GM23338 (cell line): ENCODE data around the gene ZNF277. TPM values are rescaled to one million over a fixed set of nuclear protein-coding genes. Genes with fewer than 3 reads are reported as not detected.

ENCODE experiments used
- ATAC-seq: fragments of 200-7000 bp; cut with Tn5 transposase; 3 replicates; pipeline ENCODE4 v1.9.1; 2020
- DNase-seq: peaks from one replicate; pipeline ENCODE4 v3.0.0-alpha.2; 2015; ENCODE audit warnings: low spot score
- H2AFZ ChIP-seq: fragments of 200-600 bp; sonication (generic); 2 replicates; pipeline ENCODE4 v1.8.0; 2016; ENCODE audit warnings: antibody characterized with exemption, mild to moderate bottlenecking, moderate library complexity
- H3F3A ChIP-seq: fragments of 200-600 bp; sonication (generic); replicated peaks from 2 replicates; pipeline ENCODE4 v1.8.0; 2017; ENCODE audit warnings: antibody characterized with exemption, mixed run types, low read depth
- H3K27ac ChIP-seq: fragments of 200-600 bp; sonication (generic); 2 replicates; pipeline ENCODE4 v1.6.1; 2016; ENCODE audit warnings: low read depth
- H3K27me3 ChIP-seq: fragments of 200-600 bp; sonication (generic); 2 replicates; pipeline ENCODE4 v1.8.0; 2016; ENCODE audit warnings: mild to moderate bottlenecking, mixed run types, moderate library complexity; ENCODE audit not compliant: insufficient read depth
- H3K36me3 ChIP-seq: fragments of 200-600 bp; sonication (generic); 2 replicates; pipeline ENCODE4 v1.8.0; 2016; ENCODE audit warnings: mild to moderate bottlenecking; ENCODE audit not compliant: insufficient read depth
- H3K4me1 ChIP-seq: fragments of 200-600 bp; sonication (generic); 2 replicates; pipeline ENCODE4 v1.8.0; 2016; ENCODE audit warnings: mild to moderate bottlenecking, moderate library complexity; ENCODE audit not compliant: insufficient read depth
- H3K4me2 ChIP-seq: fragments of 200-600 bp; sonication (generic); 2 replicates; pipeline ENCODE4 v1.7.1; 2017; ENCODE audit warnings: mixed run types
- H3K4me3 ChIP-seq: fragments of 200-600 bp; sonication (generic); 2 replicates; pipeline ENCODE4 v1.6.1; 2016; ENCODE audit warnings: mixed run types
- H3K79me2 ChIP-seq: fragments of 200-600 bp; sonication (generic); replicated peaks from 2 replicates; pipeline ENCODE4 v1.8.0; 2017; ENCODE audit warnings: mild to moderate bottlenecking; ENCODE audit not compliant: insufficient read depth
- H3K9me2 ChIP-seq: fragments of 200-600 bp; sonication (generic); 2 replicates; pipeline ENCODE4 v1.8.0; 2017; ENCODE audit not compliant: insufficient read depth
- H4K20me1 ChIP-seq: fragments of 200-600 bp; sonication (generic); replicated peaks from 2 replicates; pipeline ENCODE4 v1.8.0; 2017; ENCODE audit warnings: mild to moderate bottlenecking; ENCODE audit not compliant: insufficient read depth
- H3K27ac Mint-ChIP-seq: 2 replicates; pipeline ENCODE4 v1.8.0; 2020; ENCODE audit warnings: inconsistent platforms, mild to moderate bottlenecking, moderate library complexity, mixed read lengths
- H3K27me3 Mint-ChIP-seq: 3 replicates; pipeline ENCODE4 v1.8.0; 2022; ENCODE audit warnings: low read depth, mild to moderate bottlenecking, moderate library complexity, mixed read lengths, inconsistent platforms; ENCODE audit not compliant: insufficient read depth, poor library complexity
- H3K36me3 Mint-ChIP-seq: 3 replicates; pipeline ENCODE4 v1.8.0; 2021; ENCODE audit warnings: low read depth, mild to moderate bottlenecking, inconsistent platforms, moderate library complexity, mixed read lengths
- H3K4me1 Mint-ChIP-seq: 3 replicates; pipeline ENCODE4 v1.8.0; 2020; ENCODE audit warnings: mild to moderate bottlenecking, inconsistent platforms, mixed read lengths
- H3K4me3 Mint-ChIP-seq: 3 replicates; pipeline ENCODE4 v1.8.0; 2021; ENCODE audit warnings: moderate library complexity, mild to moderate bottlenecking, inconsistent platforms, mixed read lengths
- H3K9me3 Mint-ChIP-seq: 3 replicates; pipeline ENCODE4 v1.8.0; 2020; ENCODE audit warnings: moderate library complexity, mild to moderate bottlenecking, inconsistent platforms, mixed read lengths
- EZH2 ChIP-seq: fragments of 200-600 bp; sonication (generic); IDR thresholded peaks from one replicate; pipeline ENCODE4 v1.8.0; 2017; ENCODE audit warnings: antibody characterized with exemption, mild to moderate bottlenecking, low read depth; ENCODE audit not compliant: unreplicated experiment
- EZH2phosphoT487 ChIP-seq: fragments of 200-600 bp; sonication (generic); IDR thresholded peaks from one replicate; pipeline ENCODE4 v1.8.1; 2018; ENCODE audit warnings: antibody characterized with exemption; ENCODE audit not compliant: unreplicated experiment
- JUNB ChIP-seq: IDR thresholded peaks from one replicate; pipeline ENCODE4 v1.6.1; 2016; ENCODE audit warnings: antibody characterized with exemption; ENCODE audit not compliant: unreplicated experiment
- NANOG ChIP-seq: IDR thresholded peaks from 2 replicates; pipeline ENCODE4 v1.6.1; 2016; ENCODE audit warnings: antibody characterized with exemption, borderline replicate concordance
- STAT1 ChIP-seq: IDR thresholded peaks from one replicate; pipeline ENCODE4 v1.6.1; 2016; ENCODE audit warnings: antibody characterized with exemption; ENCODE audit not compliant: unreplicated experiment
- ZNF331 ChIP-seq: fragments of 250-450 bp; sonication (Bioruptor Pico); IDR thresholded peaks from 2 replicates; pipeline ENCODE4 v1.5.0; 2020; ENCODE audit warnings: low read depth, mild to moderate bottlenecking, moderate library complexity
- polyA plus RNA-seq: library from polyadenylated mRNA; unstranded; fragments of >200 nt; fragmentation: Nextera tagmentation; extraction: Ambion mirVana; gene quantifications from 2 replicates; pipeline ENCODE4 v1.2.1, GENCODE V29; 2016
- total RNA-seq: library from RNA; depleted of rRNA; stranded (reverse); fragments of >200 nt; shearing (Covaris generic); gene quantifications from 2 replicates; pipeline ENCODE4 v1.2.3, GENCODE V29; 2014
- TF ChIP-seq, protein P1 (sequence below): IDR thresholded peaks from one replicate; pipeline ENCODE4 v1.6.1; 2018; ENCODE audit warnings: antibody characterized with exemption; ENCODE audit not compliant: unreplicated experiment
- TF ChIP-seq, protein P2 (sequence below): fragments of 250-450 bp; sonication (Bioruptor Pico); IDR thresholded peaks from 2 replicates; pipeline ENCODE4 v1.5.0; 2020; ENCODE audit warnings: mild to moderate bottlenecking, moderate library complexity
- TF ChIP-seq, protein P3 (sequence below), 2 experiments: fragments of 200-600 bp in 1 of 2; sonication (generic) in 1 of 2; conservative IDR thresholded peaks; 2 replicates each; pipeline versions ENCODE4 v1.5.1 to v1.6.1; 2016 to 2017; ENCODE audit warnings: antibody characterized with exemption in 2 of 2, low read depth in 2 of 2, mild to moderate bottlenecking in 2 of 2, moderate library complexity in 1 of 2

ZNF277 gene
- total and polyA plus RNA-seq, 2 experiments from 2014 or later: 25.4 to 28.9 TPM

DNA sequence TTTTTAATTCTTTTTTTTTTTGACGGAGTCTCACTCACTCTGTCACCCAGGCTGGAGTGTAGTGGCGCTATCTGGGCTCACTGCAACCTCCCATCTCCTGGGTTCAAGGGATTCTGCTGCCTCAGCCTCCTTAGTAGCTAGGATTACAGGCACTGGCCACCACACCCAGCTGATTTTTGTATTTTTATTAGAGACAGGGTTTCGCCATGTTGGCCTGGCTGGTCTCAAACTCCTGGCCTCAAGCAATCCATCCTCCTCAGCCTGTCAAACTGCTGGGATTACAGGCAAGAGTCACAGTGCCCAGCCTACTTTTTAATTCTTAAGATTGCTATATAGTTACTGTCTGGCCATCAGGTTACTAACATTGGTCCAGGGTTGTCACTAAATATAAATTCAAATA lies 59.6 kb downstream of the ZNF277 start (continued):
- TF ChIP-seq, protein P1, sequence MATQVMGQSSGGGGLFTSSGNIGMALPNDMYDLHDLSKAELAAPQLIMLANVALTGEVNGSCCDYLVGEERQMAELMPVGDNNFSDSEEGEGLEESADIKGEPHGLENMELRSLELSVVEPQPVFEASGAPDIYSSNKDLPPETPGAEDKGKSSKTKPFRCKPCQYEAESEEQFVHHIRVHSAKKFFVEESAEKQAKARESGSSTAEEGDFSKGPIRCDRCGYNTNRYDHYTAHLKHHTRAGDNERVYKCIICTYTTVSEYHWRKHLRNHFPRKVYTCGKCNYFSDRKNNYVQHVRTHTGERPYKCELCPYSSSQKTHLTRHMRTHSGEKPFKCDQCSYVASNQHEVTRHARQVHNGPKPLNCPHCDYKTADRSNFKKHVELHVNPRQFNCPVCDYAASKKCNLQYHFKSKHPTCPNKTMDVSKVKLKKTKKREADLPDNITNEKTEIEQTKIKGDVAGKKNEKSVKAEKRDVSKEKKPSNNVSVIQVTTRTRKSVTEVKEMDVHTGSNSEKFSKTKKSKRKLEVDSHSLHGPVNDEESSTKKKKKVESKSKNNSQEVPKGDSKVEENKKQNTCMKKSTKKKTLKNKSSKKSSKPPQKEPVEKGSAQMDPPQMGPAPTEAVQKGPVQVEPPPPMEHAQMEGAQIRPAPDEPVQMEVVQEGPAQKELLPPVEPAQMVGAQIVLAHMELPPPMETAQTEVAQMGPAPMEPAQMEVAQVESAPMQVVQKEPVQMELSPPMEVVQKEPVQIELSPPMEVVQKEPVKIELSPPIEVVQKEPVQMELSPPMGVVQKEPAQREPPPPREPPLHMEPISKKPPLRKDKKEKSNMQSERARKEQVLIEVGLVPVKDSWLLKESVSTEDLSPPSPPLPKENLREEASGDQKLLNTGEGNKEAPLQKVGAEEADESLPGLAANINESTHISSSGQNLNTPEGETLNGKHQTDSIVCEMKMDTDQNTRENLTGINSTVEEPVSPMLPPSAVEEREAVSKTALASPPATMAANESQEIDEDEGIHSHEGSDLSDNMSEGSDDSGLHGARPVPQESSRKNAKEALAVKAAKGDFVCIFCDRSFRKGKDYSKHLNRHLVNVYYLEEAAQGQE: no peak

DNA sequence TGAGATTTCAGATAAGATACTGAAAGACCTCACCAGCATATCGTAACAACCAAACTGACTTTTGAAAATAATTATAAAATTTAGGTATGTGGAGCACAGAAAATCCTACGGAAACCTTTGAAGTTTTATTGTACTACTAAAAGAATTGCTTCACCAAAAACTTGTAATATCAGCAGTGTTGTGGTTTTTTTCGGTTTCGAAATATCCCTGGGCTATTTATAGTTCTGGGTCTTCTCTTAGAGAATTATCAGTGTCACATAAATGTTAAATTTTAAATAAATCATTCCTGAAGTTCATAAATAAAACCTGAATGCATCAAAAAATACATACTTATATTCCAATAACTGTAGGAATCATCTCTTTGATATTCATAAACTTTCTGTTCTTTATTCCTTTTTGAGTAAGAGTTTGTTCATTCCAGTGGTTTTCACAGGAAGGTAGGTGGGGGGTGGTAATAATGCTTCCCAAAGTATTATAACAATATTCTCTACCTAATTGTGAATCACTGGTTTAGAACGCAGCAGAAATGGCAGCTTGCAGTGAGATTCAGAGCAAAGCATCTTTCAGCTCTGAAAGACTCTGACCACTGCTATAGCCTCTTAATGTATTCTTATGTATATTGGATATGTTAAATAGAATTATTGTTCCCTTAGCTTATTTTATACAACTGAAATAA lies 60.2 kb downstream of the ZNF277 start:
- no peak overlapping the region for H3K4me2 ChIP-seq
- Mint-ChIP-seq H3K4me1 (peaks cover 46% of the 10 kb centered on the region), H3K27ac (no peak overlapping the region), H3K4me3 (no peak overlapping the region), H3K9me3 (no peaks in the 10 kb centered on the region), H3K36me3 (no peaks in the 10 kb centered on the region), H3K27me3 (no peaks in the 10 kb centered on the region)
- H2AFZ ChIP-seq: no peak overlapping the region
- H3K9me2 ChIP-seq: no peaks in the 10 kb centered on the region
- no peak for DNase-seq
- no peaks in the 10 kb centered on the region for H3K27me3 ChIP-seq
- 0 out of 2 replicates have a peak, but pooled peaks cover 3% of the 10 kb centered on the region for H4K20me1 ChIP-seq
- ATAC-seq: no peak
- H3K27ac ChIP-seq: no peak overlapping the region
- H3K79me2 ChIP-seq: peaks cover 41% of the 10 kb centered on the region
- no peaks in the 10 kb centered on the region for H3F3A ChIP-seq
- no peaks in the 10 kb centered on the region for H3K36me3 ChIP-seq
- H3K4me1 ChIP-seq: peaks cover 54% of the 10 kb centered on the region
- no peak overlapping the region for H3K4me3 ChIP-seq
- TF ChIP-seq, protein P1: no peak
- TF ChIP-seq JUNB: no peak
- no peak for TF ChIP-seq EZH2
- TF ChIP-seq NANOG: no peak
- TF ChIP-seq EZH2phosphoT487: no peak
- TF ChIP-seq, protein P2, sequence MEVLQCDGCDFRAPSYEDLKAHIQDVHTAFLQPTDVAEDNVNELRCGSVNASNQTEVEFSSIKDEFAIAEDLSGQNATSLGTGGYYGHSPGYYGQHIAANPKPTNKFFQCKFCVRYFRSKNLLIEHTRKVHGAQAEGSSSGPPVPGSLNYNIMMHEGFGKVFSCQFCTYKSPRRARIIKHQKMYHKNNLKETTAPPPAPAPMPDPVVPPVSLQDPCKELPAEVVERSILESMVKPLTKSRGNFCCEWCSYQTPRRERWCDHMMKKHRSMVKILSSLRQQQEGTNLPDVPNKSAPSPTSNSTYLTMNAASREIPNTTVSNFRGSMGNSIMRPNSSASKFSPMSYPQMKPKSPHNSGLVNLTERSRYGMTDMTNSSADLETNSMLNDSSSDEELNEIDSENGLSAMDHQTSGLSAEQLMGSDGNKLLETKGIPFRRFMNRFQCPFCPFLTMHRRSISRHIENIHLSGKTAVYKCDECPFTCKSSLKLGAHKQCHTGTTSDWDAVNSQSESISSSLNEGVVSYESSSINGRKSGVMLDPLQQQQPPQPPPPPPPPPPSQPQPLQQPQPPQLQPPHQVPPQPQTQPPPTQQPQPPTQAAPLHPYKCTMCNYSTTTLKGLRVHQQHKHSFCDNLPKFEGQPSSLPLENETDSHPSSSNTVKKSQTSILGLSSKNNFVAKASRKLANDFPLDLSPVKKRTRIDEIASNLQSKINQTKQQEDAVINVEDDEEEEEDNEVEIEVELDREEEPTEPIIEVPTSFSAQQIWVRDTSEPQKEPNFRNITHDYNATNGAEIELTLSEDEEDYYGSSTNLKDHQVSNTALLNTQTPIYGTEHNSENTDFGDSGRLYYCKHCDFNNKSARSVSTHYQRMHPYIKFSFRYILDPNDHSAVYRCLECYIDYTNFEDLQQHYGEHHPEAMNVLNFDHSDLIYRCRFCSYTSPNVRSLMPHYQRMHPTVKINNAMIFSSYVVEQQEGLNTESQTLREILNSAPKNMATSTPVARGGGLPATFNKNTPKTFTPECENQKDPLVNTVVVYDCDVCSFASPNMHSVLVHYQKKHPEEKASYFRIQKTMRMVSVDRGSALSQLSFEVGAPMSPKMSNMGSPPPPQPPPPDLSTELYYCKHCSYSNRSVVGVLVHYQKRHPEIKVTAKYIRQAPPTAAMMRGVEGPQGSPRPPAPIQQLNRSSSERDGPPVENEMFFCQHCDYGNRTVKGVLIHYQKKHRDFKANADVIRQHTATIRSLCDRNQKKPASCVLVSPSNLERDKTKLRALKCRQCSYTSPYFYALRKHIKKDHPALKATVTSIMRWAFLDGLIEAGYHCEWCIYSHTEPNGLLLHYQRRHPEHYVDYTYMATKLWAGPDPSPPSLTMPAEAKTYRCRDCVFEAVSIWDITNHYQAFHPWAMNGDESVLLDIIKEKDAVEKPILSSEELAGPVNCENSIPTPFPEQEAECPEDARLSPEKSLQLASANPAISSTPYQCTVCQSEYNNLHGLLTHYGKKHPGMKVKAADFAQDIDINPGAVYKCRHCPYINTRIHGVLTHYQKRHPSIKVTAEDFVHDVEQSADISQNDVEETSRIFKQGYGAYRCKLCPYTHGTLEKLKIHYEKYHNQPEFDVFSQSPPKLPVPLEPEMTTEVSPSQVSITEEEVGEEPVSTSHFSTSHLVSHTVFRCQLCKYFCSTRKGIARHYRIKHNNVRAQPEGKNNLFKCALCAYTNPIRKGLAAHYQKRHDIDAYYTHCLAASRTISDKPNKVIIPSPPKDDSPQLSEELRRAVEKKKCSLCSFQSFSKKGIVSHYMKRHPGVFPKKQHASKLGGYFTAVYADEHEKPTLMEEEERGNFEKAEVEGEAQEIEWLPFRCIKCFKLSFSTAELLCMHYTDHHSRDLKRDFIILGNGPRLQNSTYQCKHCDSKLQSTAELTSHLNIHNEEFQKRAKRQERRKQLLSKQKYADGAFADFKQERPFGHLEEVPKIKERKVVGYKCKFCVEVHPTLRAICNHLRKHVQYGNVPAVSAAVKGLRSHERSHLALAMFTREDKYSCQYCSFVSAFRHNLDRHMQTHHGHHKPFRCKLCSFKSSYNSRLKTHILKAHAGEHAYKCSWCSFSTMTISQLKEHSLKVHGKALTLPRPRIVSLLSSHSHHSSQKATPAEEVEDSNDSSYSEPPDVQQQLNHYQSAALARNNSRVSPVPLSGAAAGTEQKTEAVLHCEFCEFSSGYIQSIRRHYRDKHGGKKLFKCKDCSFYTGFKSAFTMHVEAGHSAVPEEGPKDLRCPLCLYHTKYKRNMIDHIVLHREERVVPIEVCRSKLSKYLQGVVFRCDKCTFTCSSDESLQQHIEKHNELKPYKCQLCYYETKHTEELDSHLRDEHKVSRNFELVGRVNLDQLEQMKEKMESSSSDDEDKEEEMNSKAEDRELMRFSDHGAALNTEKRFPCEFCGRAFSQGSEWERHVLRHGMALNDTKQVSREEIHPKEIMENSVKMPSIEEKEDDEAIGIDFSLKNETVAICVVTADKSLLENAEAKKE: no peak
- TF ChIP-seq STAT1: no peak
- TF ChIP-seq, protein P3, sequence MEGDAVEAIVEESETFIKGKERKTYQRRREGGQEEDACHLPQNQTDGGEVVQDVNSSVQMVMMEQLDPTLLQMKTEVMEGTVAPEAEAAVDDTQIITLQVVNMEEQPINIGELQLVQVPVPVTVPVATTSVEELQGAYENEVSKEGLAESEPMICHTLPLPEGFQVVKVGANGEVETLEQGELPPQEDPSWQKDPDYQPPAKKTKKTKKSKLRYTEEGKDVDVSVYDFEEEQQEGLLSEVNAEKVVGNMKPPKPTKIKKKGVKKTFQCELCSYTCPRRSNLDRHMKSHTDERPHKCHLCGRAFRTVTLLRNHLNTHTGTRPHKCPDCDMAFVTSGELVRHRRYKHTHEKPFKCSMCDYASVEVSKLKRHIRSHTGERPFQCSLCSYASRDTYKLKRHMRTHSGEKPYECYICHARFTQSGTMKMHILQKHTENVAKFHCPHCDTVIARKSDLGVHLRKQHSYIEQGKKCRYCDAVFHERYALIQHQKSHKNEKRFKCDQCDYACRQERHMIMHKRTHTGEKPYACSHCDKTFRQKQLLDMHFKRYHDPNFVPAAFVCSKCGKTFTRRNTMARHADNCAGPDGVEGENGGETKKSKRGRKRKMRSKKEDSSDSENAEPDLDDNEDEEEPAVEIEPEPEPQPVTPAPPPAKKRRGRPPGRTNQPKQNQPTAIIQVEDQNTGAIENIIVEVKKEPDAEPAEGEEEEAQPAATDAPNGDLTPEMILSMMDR (conservative IDR thresholded peaks at IDR 0.05; ENCODE audit: low read depth in 2 of 2): no peak
- no peak for TF ChIP-seq ZNF331
